Non-pigmented ciliary epithelial cell (primary cell): Measurements from ENCODE around the gene KIF3A.

Experiments
- DNase-seq: peaks from one replicate; pipeline ENCODE4 v3.0.0-alpha.2; 2010; ENCODE audit warnings: low read depth

The KIF3A gene

DNA sequence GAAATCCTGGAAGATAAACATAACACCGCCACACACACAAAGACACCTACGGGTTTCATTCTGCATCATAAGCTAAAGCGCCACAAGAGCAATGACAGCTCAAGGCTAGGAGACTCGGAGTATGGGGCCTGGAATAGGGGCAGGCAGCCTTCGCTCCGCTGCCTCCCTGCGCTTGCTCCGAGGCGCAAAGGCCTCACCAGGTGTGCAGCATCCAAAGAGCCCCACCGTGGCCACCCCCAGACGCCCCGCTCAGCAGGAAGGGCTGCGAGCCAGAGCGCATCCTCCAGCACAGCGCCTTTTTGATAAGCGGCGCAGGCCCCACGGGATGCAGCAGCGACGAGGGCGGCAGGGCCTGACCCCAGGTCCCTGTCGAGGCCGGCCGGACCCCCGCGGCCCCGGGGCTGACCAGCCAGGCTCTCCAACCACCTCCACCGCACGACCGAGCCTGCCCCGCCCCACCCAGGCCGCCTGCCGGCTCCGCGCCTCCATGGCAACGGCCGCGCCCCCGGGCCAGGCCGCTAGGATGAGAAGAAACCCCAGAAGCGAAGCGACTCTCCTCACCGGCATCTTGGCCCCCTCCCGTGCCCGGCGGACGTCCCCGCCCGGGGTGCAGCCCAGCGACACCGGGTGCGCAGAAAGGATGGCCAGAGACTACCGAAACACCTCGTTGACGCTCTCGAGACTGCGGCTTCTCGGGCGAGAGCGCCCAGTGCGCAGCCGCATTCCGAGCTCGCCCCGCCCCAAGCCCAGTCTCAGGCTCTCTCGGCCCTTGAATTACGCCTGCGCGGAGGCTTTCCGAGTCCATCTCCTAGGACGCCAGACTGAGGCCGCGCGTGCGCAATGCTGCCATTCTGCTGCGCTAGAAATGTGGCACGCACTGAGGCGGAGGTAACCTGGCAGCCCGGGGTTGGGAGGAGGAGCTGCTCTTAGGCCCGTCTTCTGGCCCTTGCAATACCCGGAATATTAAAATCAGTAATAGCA, at the start of gene KIF3A:
Gene KIF3A (minus strand): TSS at position 694 of the 981 bp plus-strand sequence. CDS start 127 bp downstream, at position 567.
- peak; percentile 79 for DNase-seq

DNA sequence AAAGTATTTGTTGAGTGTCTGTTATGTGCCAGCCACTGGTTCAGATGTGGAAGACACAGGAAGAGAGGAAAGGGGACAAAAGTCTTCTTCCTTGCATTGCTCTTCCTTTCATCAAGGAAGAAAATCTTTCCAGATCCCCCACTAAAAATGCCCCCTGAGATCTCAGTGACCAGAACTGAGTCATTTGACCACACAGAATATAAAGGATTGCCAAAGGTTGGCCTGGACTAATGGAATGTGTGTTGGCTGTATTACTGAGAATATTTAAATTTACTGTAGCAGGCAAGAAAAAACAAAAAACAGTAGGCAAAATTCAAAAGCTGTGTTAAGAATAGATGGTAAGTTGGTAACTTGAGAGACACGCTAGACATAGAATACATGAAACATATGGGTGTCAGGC, 49.7 kb upstream of the KIF3A start:
- no peak for DNase-seq

DNA sequence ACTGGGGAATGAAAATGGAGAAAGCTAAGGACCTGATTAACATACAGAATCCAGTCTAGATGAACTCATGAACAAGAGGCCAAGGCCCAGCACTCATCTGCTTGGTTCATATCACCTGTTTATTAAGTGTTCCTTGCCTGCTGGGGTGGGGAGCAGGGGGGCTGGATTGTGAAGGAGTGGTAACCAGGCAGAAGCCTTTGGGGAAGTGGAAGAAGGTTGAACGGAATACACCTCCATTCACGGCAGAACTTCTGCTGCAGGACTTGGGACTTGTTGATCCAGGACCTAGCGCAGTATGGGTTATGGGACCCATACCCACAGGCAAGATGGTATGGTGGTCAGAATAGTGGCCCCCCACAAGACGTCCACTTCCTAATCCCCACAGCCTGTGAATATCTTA, 48.5 kb upstream of the KIF3A start:
- DNase-seq: no peak

DNA sequence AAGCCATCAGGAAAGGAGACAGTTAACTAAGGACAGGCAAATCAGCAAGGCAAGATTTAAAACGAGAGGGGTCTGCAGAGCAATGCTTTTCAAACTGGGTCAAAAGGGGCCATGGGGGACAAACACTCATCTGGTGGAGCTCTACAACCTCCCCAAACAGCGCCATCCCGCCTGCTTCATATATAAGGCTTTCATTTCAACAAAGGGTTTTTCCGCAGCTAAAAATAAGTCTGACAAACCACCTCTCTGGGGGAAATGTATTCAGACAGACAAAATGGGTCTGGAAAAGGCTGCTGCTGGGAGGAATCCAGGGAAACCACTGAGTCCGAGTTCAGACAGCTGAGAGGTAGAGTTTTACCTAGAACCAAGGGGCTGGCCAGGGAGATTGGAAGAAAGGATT, 48.0 kb upstream of the KIF3A start:
- DNase-seq: no peak

DNA sequence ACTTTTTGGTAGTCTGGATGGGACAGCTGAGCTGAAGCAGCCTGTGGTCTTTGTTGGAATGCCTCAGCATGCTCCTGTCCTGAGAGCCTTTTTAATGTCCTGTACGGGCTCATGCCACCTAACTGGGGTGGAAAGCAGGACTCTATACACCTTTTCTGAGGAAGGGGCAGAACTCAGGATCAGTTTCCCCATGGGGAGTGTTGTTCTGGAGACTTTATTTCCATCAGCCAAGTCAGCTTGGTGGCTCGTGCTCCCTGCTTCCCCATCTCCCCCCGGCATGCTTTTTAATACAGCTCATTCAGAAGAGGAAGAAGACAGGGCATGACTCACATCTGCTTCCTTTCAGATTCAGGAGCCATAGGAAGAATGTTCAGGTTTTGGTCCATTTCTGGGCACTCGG, 44.8 kb upstream of the KIF3A start:
- DNase-seq: peak; percentile 31

DNA sequence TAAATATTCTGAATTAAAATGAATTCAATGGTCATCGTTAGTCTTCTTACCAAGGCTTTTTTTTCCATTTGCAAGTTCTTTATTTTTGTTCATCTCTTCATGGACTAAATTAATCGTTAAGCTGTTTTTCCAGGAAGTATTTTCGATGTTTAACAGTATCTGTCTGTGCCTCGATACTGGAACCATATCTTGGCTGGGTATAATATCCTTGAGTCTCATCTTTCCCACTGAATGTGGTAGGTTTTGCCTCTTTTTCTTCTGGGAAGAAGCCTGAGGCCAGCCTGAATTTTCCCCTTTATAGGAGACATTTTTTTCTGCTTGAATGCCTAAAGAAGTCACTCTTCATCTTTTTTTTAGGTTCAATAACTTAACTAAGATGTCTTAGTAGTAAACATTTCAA, 43.7 kb upstream of the KIF3A start:
- DNase-seq: no peak

DNA sequence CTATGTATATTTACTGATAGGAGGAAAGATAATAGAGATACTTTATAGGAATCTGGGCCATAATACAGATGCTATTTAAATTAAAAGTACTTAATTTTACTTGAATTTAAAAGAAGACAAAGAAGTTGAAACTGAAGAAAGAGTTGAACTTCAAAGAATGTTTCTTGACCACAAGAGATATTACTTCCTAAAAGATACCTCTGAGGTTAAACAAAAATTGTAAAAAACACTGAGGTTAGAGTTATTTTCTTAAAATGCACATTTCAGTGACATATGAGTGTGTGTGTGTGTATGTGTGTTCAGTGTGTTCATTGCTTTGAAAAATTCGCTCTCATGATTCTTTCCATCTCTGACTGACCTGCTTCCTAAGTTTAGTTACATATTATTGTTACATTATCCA, 43.2 kb upstream of the KIF3A start:
- DNase-seq: no peak

DNA sequence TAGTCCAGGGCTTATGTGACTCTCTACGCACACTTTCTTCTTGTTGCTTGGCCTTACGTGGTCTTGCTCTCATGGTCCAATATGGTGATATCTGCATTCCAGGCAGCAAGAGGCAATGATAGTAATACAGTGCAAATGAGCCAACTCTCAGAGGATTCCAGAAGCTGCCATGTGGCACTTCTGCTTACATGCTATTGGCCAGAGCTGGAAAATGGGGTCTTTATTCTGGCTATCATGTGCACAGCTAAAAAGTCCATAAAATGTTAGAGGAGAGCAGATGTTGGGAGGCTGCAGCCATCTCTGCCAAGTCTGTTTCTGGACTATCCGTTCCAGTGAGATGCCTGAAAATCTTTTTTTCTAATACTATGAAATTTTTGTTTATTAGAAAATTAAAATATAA, 42.6 kb upstream of the KIF3A start:
- DNase-seq: no peak

DNA sequence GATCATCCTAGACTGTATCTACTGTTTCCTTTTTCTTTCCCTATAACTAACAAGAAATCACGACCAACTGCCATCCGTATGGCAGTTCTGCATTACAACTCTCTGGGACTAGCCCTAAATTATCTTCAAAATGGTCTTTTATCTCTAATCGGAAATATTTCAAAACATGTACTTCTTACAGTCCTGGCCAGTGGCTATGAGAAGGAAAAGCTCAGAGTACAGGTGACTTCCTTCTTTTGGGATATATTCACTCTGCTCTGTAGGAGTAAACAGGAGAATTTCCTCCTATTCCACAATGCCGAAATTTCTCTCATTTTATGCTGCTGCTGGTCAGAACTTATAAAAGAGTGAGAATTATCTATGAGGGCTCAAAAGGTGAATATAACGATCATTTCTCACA, 41.5 kb upstream of the KIF3A start:
- DNase-seq: no peak

DNA sequence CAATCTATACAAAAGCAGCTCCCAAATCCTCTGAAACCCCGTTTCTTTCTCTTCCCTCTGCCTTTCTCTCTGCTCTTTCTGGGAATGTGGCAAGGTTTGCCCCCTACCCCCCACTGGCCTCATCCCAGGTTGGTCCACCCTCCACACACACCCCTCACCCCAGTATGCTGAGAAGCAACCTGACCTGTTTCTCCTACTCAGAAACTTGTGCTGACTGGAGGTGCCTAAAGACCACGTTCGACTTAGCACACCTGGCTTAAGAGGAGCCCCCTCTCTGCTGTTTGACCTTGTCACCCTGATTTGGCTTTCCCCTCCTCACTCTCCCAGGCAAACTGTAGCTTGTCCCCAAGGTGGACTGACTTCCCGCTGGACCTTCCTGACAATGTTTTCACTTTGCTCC, 40.8 kb upstream of the KIF3A start:
- DNase-seq: no peak

DNA sequence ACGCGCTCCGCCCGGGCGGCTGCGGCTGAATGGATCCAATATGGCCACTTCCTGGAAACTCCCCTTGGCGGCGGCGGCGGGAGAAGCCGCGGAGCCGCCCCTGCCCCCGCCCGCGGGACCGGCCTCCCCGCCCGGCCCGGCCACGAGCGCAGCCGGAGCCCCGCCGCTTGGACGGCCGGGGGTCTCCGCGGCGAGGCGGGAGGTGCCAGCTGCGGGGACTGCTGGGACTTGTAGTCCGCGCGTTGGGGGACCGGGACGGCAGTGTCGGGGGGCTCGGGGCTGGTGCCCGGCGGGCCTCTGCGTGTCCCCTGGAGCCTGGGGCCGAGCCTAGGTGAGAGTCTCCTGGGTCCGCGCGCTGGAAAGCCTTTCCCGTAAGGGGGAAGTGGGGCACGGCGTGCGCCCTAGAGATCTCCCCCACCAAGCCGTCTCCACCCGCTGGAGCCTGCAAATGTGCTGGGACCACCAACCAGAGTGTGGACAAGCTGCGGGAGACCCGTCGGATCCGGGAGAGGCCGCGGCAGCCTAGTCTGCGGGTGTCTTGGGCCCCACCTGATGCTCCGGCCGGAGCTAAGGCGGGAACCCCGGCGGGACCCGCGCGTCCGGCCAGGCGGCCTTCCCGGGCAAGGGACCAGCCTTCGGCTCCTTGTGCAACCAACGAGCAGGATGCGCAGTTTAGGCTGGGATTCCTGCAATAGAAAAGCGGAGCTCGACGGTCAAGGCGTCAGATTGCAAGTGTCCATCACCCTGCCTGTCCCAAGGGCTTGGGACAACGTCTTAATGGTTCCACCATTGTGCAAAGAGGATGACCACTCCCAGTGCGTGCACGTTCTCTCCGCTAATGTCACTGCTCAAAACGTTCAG, 40.1 kb upstream of the KIF3A start, which contains the start of gene SEPTIN8:
Gene SEPTIN8 (minus strand): TSS at position 31 of the 861 bp plus-strand sequence. CDS start 102 bp downstream, outside the sequence.
- no peak for DNase-seq

DNA sequence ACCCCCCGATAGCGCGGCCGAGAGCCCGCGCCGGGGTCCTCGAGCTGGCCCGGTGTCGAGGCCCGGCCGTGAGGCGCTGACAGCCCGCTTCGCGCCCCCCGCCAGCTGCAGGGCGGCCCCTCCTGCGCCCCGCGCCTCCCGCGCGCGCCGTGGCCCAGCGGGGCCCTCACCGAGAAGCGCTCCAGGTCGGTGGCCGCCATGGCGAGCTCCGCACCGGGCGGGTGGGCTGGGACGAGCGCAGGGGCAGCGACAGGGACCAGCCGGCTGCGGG, 39.5 kb upstream of the KIF3A start:
- DNase-seq: no peak

DNA sequence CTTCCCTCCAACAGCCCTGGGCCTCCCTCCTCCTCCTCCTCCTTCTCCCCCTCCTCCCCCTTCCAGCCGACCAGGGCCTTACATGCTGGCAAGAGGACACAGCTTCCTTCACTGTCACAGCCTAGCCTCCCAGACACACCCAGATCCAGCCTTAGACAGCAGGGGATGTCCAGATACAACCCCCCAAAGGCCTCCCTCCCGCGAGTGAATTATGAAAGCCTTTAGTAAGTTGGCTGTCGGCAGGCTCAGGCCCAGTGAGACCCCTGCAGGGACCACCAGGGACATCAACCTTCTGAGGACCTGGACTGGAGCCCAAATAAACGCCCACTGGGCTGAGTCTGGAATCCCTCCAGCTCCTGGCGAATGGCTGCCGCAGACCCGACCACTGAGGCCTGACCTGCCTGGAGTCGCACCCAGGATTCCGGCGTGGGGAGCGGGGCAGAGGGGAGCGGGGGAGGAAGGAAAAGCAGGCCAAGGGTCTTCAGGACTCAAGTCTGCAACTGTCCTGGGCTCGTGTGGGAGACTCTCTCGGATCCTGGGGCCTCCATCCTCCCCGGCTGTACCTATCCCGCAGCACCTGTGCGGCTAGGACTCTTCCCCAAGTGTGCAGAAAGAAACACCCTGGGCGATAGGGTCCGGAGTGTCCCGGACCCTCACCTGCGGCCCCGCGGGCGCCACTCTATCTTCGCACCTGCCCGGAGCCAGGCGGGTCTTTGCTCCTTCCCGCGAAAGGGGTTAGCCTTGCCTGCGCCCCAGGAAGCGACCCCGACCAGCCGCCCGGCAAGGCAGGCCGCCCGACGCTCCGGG, 39.0 kb upstream of the KIF3A start:
- no peak for DNase-seq

DNA sequence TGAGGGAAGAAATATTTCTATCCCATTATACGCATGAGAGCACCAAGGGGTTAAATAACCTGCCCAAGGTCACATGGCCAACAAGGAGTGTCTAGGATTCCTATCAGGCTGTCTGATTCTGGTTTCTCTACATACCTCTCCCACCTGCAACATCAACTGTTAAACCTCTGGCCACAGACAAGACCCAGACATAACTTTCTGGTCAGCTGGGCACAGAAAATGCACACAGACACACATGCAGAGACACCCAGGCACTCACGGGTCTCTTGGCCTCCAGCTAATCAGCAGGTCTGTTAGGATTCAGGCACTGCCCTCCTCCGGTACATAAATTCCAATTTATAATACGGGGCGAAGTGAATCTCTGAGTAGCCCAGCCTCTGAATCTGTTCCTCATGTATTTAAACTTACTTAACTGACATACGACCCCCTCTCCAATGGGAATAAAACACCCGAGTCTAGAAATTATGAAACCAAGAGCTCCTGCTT, 38.2 kb upstream of the KIF3A start:
- DNase-seq: no peak

DNA sequence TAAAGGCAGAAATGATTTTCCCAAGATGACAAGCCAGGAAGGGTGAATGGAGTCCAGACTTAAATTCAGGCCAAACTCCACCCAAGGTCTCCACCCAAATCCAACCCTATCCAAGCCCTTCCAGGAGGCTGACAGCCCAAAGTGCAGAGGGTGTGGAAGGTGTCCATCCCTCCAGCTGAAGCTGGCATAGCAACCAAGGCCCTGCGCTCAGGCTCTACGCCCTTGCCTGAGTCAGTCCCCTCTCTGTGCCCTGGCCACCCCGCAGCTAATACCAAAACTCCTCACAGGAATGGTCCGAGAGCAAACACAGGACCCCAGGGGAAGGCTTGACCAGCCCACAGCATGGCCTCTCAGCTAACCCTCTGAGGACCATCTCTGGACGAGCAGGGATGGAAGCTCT, 37.5 kb upstream of the KIF3A start:
- DNase-seq: no peak

DNA sequence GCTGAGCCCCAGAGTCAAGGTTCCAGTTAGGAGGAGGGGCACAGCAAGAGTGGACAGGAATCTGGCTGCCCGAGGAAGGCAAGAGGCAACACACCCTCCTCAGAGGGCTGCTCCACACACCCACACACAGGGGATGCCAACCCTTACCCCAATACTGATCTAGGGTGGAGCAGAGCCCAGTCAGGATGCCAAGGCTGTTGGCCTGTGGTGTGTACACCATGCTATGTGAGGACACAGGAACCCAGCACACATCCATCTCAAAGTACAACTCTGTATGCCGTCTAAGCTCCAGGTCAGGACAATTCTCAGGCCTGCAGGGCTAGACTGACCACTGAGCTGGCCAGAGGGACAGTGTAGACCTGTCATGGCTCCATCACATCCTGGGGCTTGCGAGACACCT, 37.1 kb upstream of the KIF3A start:
- DNase-seq: no peak

DNA sequence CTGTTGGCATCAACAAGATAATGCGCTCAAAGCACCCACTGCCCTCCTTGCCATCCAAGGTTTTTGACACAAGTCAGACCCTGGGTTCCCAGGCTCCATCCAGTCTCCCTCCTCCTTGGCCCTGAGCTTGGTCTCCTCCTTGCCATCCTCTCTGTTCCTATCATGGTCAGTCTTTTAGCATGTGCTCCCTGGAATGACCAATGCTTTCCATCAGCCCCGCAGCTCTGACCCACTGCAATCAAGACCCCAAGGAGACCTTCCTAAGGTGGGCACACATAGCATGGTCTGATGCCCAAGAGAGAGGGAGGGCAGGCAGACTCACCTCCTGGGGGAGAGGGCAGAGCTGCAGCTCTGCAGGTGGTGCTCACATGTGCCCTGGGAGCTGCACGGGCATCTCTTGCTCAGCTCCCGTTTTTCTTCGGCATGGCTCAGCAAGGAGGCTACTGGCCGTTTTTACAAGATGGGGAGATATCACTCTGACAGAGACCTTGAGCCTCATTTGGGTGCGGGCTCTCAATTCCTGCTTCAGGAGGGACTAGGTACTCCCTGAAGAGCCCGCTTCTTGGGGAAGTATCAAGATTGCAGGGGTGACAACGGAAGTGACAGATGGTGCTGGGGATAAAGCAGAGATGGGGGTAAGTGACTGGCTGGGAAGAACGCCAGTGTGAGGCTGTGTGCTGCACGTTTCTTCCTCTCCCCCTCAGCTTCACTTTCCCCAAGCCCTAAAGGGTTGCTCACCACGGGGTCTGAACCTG, 36.4 kb upstream of the KIF3A start:
- DNase-seq: no peak

DNA sequence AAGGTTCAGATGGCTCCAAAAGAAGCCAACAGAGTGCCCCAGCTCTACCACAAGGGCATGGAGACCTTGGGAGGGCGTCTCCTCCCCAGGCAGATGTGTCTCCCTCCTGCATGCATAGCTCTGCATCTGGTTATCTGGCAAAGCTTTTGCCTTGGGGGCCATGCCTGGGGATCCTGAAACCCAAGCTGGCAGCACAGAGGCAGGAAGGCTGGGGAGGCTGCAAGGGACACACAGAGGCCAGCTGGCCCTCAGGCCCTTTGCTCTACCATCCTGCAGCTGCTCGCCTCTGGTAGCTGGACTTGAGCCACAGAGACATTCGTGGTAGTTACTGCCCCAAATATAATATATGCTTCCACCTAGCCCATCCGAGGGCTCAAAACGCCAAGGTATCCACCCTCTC, 35.8 kb upstream of the KIF3A start:
- DNase-seq: no peak

DNA sequence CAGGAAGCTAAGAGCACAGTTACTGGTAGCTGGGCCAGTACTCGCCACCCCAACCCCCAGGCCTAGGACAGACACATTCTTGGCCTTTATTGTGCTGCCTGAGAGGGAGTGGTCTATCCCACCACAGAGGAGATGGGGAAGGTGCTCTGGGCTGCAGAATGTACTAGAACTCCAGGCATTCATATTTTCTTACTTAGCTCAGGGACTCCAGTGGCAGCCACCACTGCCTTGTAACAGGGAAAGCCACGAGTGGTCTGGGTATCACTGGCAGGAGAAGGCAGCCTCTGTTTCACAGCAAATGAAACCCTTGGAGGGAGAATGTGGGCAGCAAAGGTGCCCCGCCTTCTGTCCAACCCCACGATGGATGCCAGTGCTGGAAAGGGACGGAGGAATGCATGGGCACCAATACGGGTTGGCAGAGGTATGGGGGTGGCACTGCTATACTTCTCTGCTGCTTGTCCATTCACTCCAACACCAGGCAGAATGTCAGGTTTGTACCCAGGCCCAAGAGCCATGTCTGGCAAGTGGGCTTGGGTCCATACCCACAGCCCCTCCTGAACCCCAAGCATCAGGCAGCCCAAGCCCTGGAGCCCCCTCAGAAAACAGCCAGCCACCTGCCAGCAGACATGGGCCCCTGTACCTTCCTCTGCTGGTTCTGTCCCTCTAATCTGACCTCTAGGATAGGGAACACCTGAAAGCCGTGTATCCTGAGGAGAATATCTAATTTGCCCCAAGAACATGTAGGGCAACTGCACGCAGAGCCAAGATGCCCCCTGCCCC, 35.1 kb upstream of the KIF3A start:
- no peak for DNase-seq

DNA sequence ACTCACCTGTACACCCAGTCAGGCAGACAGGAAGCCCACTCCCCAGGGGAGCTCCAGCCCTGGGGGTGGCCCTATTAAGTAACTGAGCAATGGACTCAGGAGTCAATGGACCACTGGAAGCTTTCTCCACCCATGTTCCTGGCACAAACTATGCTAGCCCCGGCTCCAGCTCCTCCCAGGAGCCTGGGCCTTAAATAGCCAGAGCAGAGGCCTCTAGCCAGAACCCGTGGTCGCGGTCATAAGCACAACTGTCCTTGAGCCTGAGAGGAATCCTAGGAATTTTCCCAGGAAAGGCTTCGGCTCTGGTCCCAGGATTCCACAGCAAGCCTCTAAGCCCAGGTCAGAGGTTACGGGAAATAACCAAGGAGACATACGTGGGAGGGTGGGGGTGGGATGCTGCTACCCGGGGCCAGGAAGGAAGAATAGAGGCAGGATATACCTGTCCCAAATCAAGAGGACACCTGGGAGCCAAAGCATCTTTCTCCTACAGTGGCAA, 34.2 kb upstream of the KIF3A start:
- no peak for DNase-seq
